Measurements from ENCODE around the gene ZNF385B. TPM values are rescaled to one million over a fixed set of nuclear protein-coding genes. Genes with fewer than 3 reads are reported as not detected.

The ZNF385B gene
- total RNA-seq, 1 donor from 2014 or later = 35.8 TPM

GRCh38 chr2:179532863-179533278 is 328.5 kb downstream of the ZNF385B start:
- H3K9me3 ChIP-seq (ENCODE audit: low read depth) = no peaks in the 10 kb centered on the region
- Mint-ChIP-seq H3K27me3 (ENCODE audit: insufficient read depth, low read depth) (no peaks in the 10 kb centered on the region), H3K27ac (no peak overlapping the region), H3K4me1 (peaks cover 5% of the 10 kb centered on the region), H3K36me3 (no peaks in the 10 kb centered on the region), H3K4me3 (no peak overlapping the region), H3K9me3 (no peaks in the 10 kb centered on the region)
- no peak overlapping the region for H2AFZ ChIP-seq (replicated peaks)
- no peaks in the 10 kb centered on the region for H3K27me3 ChIP-seq
- peaks cover 21% of the 10 kb centered on the region for H3K4me1 ChIP-seq
- peak overlapping the region; percentile 68 for H3K4me2 ChIP-seq
- H3K79me2 ChIP-seq (ENCODE audit: low read depth) = no peaks in the 10 kb centered on the region
- DNase-seq (ENCODE audit: low spot score) = peak; percentile 75
- H4K20me1 ChIP-seq (ENCODE audit: low read depth) = no peaks in the 10 kb centered on the region
- H3F3A ChIP-seq (ENCODE audit: low read depth) = peaks cover 10% of the 10 kb centered on the region
- TF ChIP-seq, protein P1, sequence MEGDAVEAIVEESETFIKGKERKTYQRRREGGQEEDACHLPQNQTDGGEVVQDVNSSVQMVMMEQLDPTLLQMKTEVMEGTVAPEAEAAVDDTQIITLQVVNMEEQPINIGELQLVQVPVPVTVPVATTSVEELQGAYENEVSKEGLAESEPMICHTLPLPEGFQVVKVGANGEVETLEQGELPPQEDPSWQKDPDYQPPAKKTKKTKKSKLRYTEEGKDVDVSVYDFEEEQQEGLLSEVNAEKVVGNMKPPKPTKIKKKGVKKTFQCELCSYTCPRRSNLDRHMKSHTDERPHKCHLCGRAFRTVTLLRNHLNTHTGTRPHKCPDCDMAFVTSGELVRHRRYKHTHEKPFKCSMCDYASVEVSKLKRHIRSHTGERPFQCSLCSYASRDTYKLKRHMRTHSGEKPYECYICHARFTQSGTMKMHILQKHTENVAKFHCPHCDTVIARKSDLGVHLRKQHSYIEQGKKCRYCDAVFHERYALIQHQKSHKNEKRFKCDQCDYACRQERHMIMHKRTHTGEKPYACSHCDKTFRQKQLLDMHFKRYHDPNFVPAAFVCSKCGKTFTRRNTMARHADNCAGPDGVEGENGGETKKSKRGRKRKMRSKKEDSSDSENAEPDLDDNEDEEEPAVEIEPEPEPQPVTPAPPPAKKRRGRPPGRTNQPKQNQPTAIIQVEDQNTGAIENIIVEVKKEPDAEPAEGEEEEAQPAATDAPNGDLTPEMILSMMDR (IDR thresholded peaks at IDR 0.05) = no peak
- TF ChIP-seq EZH2phosphoT487 (IDR thresholded peaks at IDR 0.05) (no peak), EZH2 (IDR thresholded peaks at IDR 0.05) (no peak)
- peak overlapping the region; percentile 1 for H3K4me3 ChIP-seq
- H3K9ac ChIP-seq = no peak overlapping the region
- no peaks in the 10 kb centered on the region for H3K36me3 ChIP-seq
- peak overlapping the region; percentile 23 for H3K27ac ChIP-seq

GRCh38 chr2:179528576-179529069 is 332.8 kb downstream of the ZNF385B start:
- Histone ChIP-seq H2AFZ (replicated peaks) (no peak overlapping the region), H4K20me1 (ENCODE audit: low read depth) (no peaks in the 10 kb centered on the region), H3K79me2 (ENCODE audit: low read depth) (no peaks in the 10 kb centered on the region), H3F3A (ENCODE audit: low read depth) (peaks cover 10% of the 10 kb centered on the region), H3K27me3 (no peaks in the 10 kb centered on the region), H3K4me3 (no peak overlapping the region), H3K4me2 (no peak overlapping the region), H3K9me3 (ENCODE audit: low read depth) (no peaks in the 10 kb centered on the region), H3K36me3 (no peaks in the 10 kb centered on the region), H3K4me1 (peaks cover 15% of the 10 kb centered on the region), H3K9ac (no peak overlapping the region), H3K27ac (no peak overlapping the region)
- Mint-ChIP-seq H3K4me1 (peaks cover 5% of the 10 kb centered on the region), H3K4me3 (no peak overlapping the region), H3K27ac (no peak overlapping the region), H3K36me3 (no peaks in the 10 kb centered on the region), H3K27me3 (ENCODE audit: insufficient read depth, low read depth) (no peaks in the 10 kb centered on the region), H3K9me3 (no peaks in the 10 kb centered on the region)
- TF ChIP-seq EZH2phosphoT487 (IDR thresholded peaks at IDR 0.05) = no peak
- TF ChIP-seq, protein P1 (IDR thresholded peaks at IDR 0.05) = no peak
- TF ChIP-seq EZH2 (IDR thresholded peaks at IDR 0.05) = no peak
- DNase-seq (ENCODE audit: low spot score) = no peak

DNA sequence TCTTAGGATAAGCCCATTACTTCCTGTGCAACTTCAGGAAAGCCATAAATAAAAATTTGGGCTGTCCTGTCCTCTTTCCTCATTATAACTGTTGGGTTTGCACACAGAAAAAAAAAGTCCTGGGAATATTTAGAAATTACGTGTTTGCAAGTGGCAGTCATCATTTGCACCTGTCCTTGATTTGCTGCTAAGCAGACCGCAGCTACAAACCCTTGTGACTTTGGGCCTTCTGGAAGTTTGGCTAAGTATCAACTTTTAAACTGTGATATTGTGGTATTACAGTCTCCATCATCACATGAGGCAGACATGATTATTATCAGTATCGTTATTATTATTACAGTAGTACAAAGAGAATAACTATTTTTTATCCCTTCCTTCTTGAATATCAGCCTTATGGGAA is 336.1 kb downstream of the ZNF385B start:
- Histone ChIP-seq H3K4me2 (no peak overlapping the region), H3K27me3 (no peaks in the 10 kb centered on the region), H4K20me1 (ENCODE audit: low read depth) (no peaks in the 10 kb centered on the region), H3K4me1 (no peaks in the 10 kb centered on the region), H3K79me2 (ENCODE audit: low read depth) (no peaks in the 10 kb centered on the region), H2AFZ (replicated peaks) (no peak overlapping the region), H3K9me3 (ENCODE audit: low read depth) (no peaks in the 10 kb centered on the region), H3F3A (ENCODE audit: low read depth) (no peaks in the 10 kb centered on the region), H3K27ac (no peak overlapping the region), H3K9ac (no peak overlapping the region), H3K36me3 (no peaks in the 10 kb centered on the region), H3K4me3 (no peak overlapping the region)
- TF ChIP-seq EZH2phosphoT487 (IDR thresholded peaks at IDR 0.05) (no peak), EZH2 (IDR thresholded peaks at IDR 0.05) (no peak)
- TF ChIP-seq, protein P1 (IDR thresholded peaks at IDR 0.05) = no peak
- Mint-ChIP-seq H3K4me1 (no peaks in the 10 kb centered on the region), H3K27me3 (ENCODE audit: insufficient read depth, low read depth) (no peaks in the 10 kb centered on the region), H3K9me3 (no peaks in the 10 kb centered on the region), H3K36me3 (no peaks in the 10 kb centered on the region), H3K4me3 (no peak overlapping the region), H3K27ac (no peak overlapping the region)
- no peak for DNase-seq (ENCODE audit: low spot score)

All from neural progenitor cell (in vitro differentiated cells).